ENCODE measurements around the gene PACRG.

DNA sequence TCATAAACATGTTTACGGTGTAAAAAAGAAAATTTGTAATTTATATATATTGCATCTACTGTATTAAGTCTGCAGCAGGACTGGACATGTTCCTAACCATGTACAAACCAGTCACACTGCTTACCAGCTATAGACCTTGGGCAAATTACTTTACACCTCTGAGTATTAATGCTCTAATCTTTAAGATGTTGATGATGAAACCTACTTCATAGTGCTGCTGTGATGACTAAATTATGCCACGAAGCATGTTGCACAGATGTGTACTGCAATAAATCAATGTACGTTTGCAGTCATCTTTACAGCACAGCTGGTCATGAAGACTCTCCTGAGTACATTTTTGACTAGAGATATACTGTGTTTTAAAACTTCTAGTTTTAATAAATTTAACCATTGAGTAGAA, 42.8 kb upstream of the PACRG start:
- TF ChIP-seq POLR2A (IDR thresholded peaks at IDR 0.05) (no peak), POLR2AphosphoS5 (IDR thresholded peaks at IDR 0.05) (no peak)
- TF ChIP-seq, protein P1, sequence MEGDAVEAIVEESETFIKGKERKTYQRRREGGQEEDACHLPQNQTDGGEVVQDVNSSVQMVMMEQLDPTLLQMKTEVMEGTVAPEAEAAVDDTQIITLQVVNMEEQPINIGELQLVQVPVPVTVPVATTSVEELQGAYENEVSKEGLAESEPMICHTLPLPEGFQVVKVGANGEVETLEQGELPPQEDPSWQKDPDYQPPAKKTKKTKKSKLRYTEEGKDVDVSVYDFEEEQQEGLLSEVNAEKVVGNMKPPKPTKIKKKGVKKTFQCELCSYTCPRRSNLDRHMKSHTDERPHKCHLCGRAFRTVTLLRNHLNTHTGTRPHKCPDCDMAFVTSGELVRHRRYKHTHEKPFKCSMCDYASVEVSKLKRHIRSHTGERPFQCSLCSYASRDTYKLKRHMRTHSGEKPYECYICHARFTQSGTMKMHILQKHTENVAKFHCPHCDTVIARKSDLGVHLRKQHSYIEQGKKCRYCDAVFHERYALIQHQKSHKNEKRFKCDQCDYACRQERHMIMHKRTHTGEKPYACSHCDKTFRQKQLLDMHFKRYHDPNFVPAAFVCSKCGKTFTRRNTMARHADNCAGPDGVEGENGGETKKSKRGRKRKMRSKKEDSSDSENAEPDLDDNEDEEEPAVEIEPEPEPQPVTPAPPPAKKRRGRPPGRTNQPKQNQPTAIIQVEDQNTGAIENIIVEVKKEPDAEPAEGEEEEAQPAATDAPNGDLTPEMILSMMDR (IDR thresholded peaks at IDR 0.05): no peak
